Osteoblast (primary cell): ENCODE measurements around the gene PRIMPOL. TPM values are rescaled to one million over a fixed set of nuclear protein-coding genes. Genes with fewer than 3 reads are reported as not detected.
A peak's percentile ranks its signal among the peaks of the same experiment; 100 is the strongest.

Source experiments
- DNase-seq: peaks from one replicate; pipeline ENCODE4 v3.0.0; 2011; ENCODE audit warnings: low spot score, mixed read lengths; ENCODE audit not compliant: insufficient read length; ENCODE audit errors: missing footprints
- H2AFZ ChIP-seq: 2 replicates; pipeline ENCODE4 v1.6.0; 2011; ENCODE audit warnings: mild to moderate bottlenecking, low read length
- H3K27ac ChIP-seq: 2 replicates; pipeline ENCODE4 v1.5.1; 2011; ENCODE audit warnings: mild to moderate bottlenecking, low read depth, low read length, moderate library complexity
- H3K27me3 ChIP-seq: 2 replicates; pipeline ENCODE4 v1.6.0; 2012; ENCODE audit warnings: mild to moderate bottlenecking, control low read depth, inconsistent platforms, low read length, moderate library complexity; ENCODE audit not compliant: insufficient read depth
- H3K36me3 ChIP-seq: 2 replicates; pipeline ENCODE4 v1.5.1; 2011; ENCODE audit warnings: mild to moderate bottlenecking, low read length, control low read depth, moderate library complexity; ENCODE audit not compliant: insufficient read depth
- H3K4me1 ChIP-seq: 2 replicates; pipeline ENCODE4 v1.5.1; 2011; ENCODE audit warnings: mild to moderate bottlenecking, low read length, control low read depth, moderate library complexity; ENCODE audit not compliant: insufficient read depth
- H3K4me2 ChIP-seq: 2 replicates; pipeline ENCODE4 v1.6.0; 2011; ENCODE audit warnings: mild to moderate bottlenecking, low read length; ENCODE audit not compliant: insufficient read depth
- H3K4me3 ChIP-seq: fragments of 200-600 bp; sonication (generic); 3 replicates; pipeline ENCODE4 v1.5.1; 2012; ENCODE audit warnings: mild to moderate bottlenecking, low read length, inconsistent platforms; ENCODE audit not compliant: insufficient read depth
- H3K79me2 ChIP-seq: 2 replicates; pipeline ENCODE4 v1.6.0; 2012; ENCODE audit warnings: mild to moderate bottlenecking, low read length, control low read depth, inconsistent platforms; ENCODE audit not compliant: insufficient read depth
- H3K9me3 ChIP-seq: 2 replicates; pipeline ENCODE4 v1.5.1; 2011; ENCODE audit warnings: low read depth, low read length, control low read depth
- H4K20me1 ChIP-seq: 2 replicates; pipeline ENCODE4 v1.6.0; 2012; ENCODE audit warnings: mild to moderate bottlenecking, low read length, control low read depth; ENCODE audit not compliant: insufficient read depth
- CTCF ChIP-seq: IDR thresholded peaks from 2 replicates; pipeline ENCODE4 v1.5.1; 2011; ENCODE audit warnings: mild to moderate bottlenecking, low read depth, low read length, moderate library complexity; ENCODE audit errors: extremely low read depth
- total RNA-seq: library from RNA; depleted of rRNA; stranded (reverse); fragments of >200 nt; gene quantifications from 2 replicates; pipeline ENCODE4 v1.2.3, GENCODE V29; 2012

PRIMPOL gene
- total RNA-seq, 1 donor, result 16.6 TPM

- peaks cover 8% of the 10 kb centered on the region for H3K4me1 ChIP-seq
- H2AFZ ChIP-seq, result no peak overlapping the region
- H3K27ac ChIP-seq, result no peak overlapping the region
- no peak overlapping the region for H3K4me3 ChIP-seq
- no peak for TF ChIP-seq CTCF
- H3K4me2 ChIP-seq, result no peak overlapping the region
- no peak for DNase-seq
- peaks cover 22% of the 10 kb centered on the region for H4K20me1 ChIP-seq
- peaks cover 90% of the 10 kb centered on the region for H3K79me2 ChIP-seq
- H3K36me3 ChIP-seq, result peaks cover 40% of the 10 kb centered on the region
- no peaks in the 10 kb centered on the region for H3K9me3 ChIP-seq
- no peaks in the 10 kb centered on the region for H3K27me3 ChIP-seq
Observed at GRCh38 chr4:184641451-184641850, 8.1 kb upstream of the PRIMPOL start.

- Histone ChIP-seq H3K79me2 (peaks cover 96% of the 10 kb centered on the region), H3K36me3 (peaks cover 27% of the 10 kb centered on the region), H3K4me1 (peaks cover 26% of the 10 kb centered on the region), H2AFZ (no peak overlapping the region), H3K4me2 (no peak overlapping the region), H3K9me3 (no peaks in the 10 kb centered on the region), H4K20me1 (peaks cover 35% of the 10 kb centered on the region), H3K4me3 (no peak overlapping the region), H3K27ac (peak overlapping the region; percentile 74), H3K27me3 (no peaks in the 10 kb centered on the region)
- TF ChIP-seq CTCF, result no peak
- DNase-seq, result no peak
Observed at GRCh38 chr4:184643731-184644130, 5.8 kb upstream of the PRIMPOL start.

- H3K27me3 ChIP-seq, result no peaks in the 10 kb centered on the region
- H3K9me3 ChIP-seq, result no peaks in the 10 kb centered on the region
- TF ChIP-seq CTCF, result no peak
- peak overlapping the region; percentile 46 for H3K4me2 ChIP-seq
- H2AFZ ChIP-seq, result no peak overlapping the region
- peak overlapping the region; percentile 74 for H3K27ac ChIP-seq
- peaks cover 35% of the 10 kb centered on the region for H4K20me1 ChIP-seq
- peaks cover 86% of the 10 kb centered on the region for H3K79me2 ChIP-seq
- H3K4me3 ChIP-seq, result no peak overlapping the region
- H3K36me3 ChIP-seq, result peaks cover 27% of the 10 kb centered on the region
- no peak for DNase-seq
- H3K4me1 ChIP-seq, result peaks cover 26% of the 10 kb centered on the region
Observed at GRCh38 chr4:184644553-184645307, 4.8 kb upstream of the PRIMPOL start.

GRCh38 chr4:184645904-184646610 lies 3.5 kb upstream of the PRIMPOL start:
- Histone ChIP-seq H3K9me3 (no peaks in the 10 kb centered on the region), H3K36me3 (peaks cover 27% of the 10 kb centered on the region), H3K4me2 (peak overlapping the region; percentile 93), H3K79me2 (peaks cover 80% of the 10 kb centered on the region), H3K27ac (no peak overlapping the region), H3K4me3 (no peak overlapping the region), H4K20me1 (peaks cover 27% of the 10 kb centered on the region), H2AFZ (no peak overlapping the region), H3K27me3 (no peaks in the 10 kb centered on the region), H3K4me1 (peaks cover 36% of the 10 kb centered on the region)
- TF ChIP-seq CTCF, result no peak
- no peak for DNase-seq
